A549 (cell line): ENCODE measurements around the gene ARL10. TPM values are rescaled to one million over a fixed set of nuclear protein-coding genes. Genes with fewer than 3 reads are reported as not detected.

Experiments used
- CBX8 ChIP-seq: fragments of 200-600 bp; sonication (generic); IDR thresholded peaks from 2 replicates; pipeline ENCODE4 v1.6.1; 2016
- CHD2 ChIP-seq: fragments of 150-350 bp; IDR thresholded peaks from 2 replicates; pipeline ENCODE4 v1.6.1; 2014; ENCODE audit warnings: low read length; ENCODE audit not compliant: partially characterized antibody
- CHD4 ChIP-seq: fragments of 200-600 bp; sonication (generic); IDR thresholded peaks from 2 replicates; pipeline ENCODE4 v1.6.1; 2016; ENCODE audit warnings: antibody characterized with exemption, mild to moderate bottlenecking, borderline replicate concordance
- CTCF ChIP-seq: fragments of >200 bp; sonication (Bioruptor Twin); formaldehyde crosslinking; IDR thresholded peaks from 3 replicates; pipeline ENCODE4 v1.5.1; 2016
- FOXS1 ChIP-seq: fragments of 250-450 bp; sonication (Bioruptor Pico); IDR thresholded peaks from 2 replicates; pipeline ENCODE4 v1.5.0; 2020; ENCODE audit warnings: mild to moderate bottlenecking, moderate library complexity
- HDAC2 ChIP-seq: fragments of 200-600 bp; sonication (generic); IDR thresholded peaks from 2 replicates; pipeline ENCODE4 v1.6.1; 2016
- HEYL ChIP-seq: fragments of 250-450 bp; sonication (Bioruptor Pico); IDR thresholded peaks from 2 replicates; pipeline ENCODE4 v1.8.0; 2021; ENCODE audit warnings: mild to moderate bottlenecking, moderate library complexity
- HOXA7 ChIP-seq: fragments of 250-450 bp; sonication (Bioruptor Pico); IDR thresholded peaks from 2 replicates; pipeline ENCODE4 v1.5.0; 2020; ENCODE audit warnings: mild to moderate bottlenecking, moderate library complexity
- JUNB ChIP-seq: fragments of >200 bp; sonication (Bioruptor Twin); formaldehyde crosslinking; IDR thresholded peaks from 2 replicates; pipeline ENCODE4 v1.6.1; 2016
- KDM1A ChIP-seq: fragments of 200-600 bp; sonication (generic); IDR thresholded peaks from 2 replicates; pipeline ENCODE4 v1.6.1; 2016; ENCODE audit warnings: low read depth, mild to moderate bottlenecking
- MAX ChIP-seq: IDR thresholded peaks from 2 replicates; pipeline ENCODE4 v1.6.1; 2012
- MAZ ChIP-seq: fragments of 150-350 bp; IDR thresholded peaks from 2 replicates; pipeline ENCODE4 v1.6.1; 2014; ENCODE audit warnings: antibody characterized with exemption, low read depth, low read length, borderline replicate concordance
- MYC ChIP-seq: IDR thresholded peaks from 2 replicates; pipeline ENCODE4 v1.6.1; 2012; ENCODE audit warnings: mild to moderate bottlenecking, inconsistent platforms, low read length, improper control_type of control experiment, borderline replicate concordance
- NPAS2 ChIP-seq: fragments of 250-450 bp; sonication (Bioruptor Pico); IDR thresholded peaks from 2 replicates; pipeline ENCODE4 v1.8.0; 2022; ENCODE audit warnings: mild to moderate bottlenecking, moderate library complexity, borderline replicate concordance
- NR3C1 ChIP-seq: fragments of >200 bp; sonication (Bioruptor Twin); formaldehyde crosslinking; IDR thresholded peaks from 3 replicates; pipeline ENCODE4 v1.6.1; 2017
- PBX3 ChIP-seq: IDR thresholded peaks from 2 replicates; pipeline ENCODE4 v1.6.1; 2012
- POLR2A ChIP-seq: IDR thresholded peaks from 2 replicates; pipeline ENCODE4 v1.6.1; 2012; ENCODE audit warnings: mild to moderate bottlenecking, low read length
- POLR2AphosphoS2 ChIP-seq: conservative IDR thresholded peaks from 2 replicates; pipeline ENCODE4 v1.6.1; 2012; ENCODE audit warnings: low read length, improper control_type of control experiment, inconsistent platforms
- RAD21 ChIP-seq, 2 experiments: fragments of >200 bp in 1 of 2; sonication (Bioruptor Twin) in 1 of 2; formaldehyde crosslinking in 1 of 2; IDR thresholded peaks in 1 of 2; conservative IDR thresholded peaks in 1 of 2; 2 replicates in 1 of 2; 3 replicates in 1 of 2; pipeline ENCODE4 v1.6.1; 2012 to 2018; ENCODE audit warnings: inconsistent platforms in 1 of 2
- RCOR1 ChIP-seq: fragments of 150-350 bp; IDR thresholded peaks from 2 replicates; pipeline ENCODE4 v1.6.1; 2014; ENCODE audit warnings: antibody characterized with exemption, low read length, low read depth
- REST ChIP-seq: fragments of 200-600 bp; sonication (generic); IDR thresholded peaks from 2 replicates; pipeline ENCODE4 v1.6.1; 2016; ENCODE audit warnings: antibody characterized with exemption, mild to moderate bottlenecking, moderate library complexity
- RFX5 ChIP-seq: fragments of 450-650 bp; IDR thresholded peaks from 2 replicates; pipeline ENCODE4 v1.7.1; 2014; ENCODE audit warnings: antibody characterized with exemption, mild to moderate bottlenecking, moderate library complexity
- TP53 ChIP-seq: fragments of 250-450 bp; sonication (Bioruptor Pico); IDR thresholded peaks from 2 replicates; pipeline ENCODE4 v1.5.0; 2021; ENCODE audit warnings: mild to moderate bottlenecking, moderate library complexity
- ZNF302 ChIP-seq: fragments of 250-450 bp; sonication (Bioruptor Pico); IDR thresholded peaks from 2 replicates; pipeline ENCODE4 v1.9.0; 2021; ENCODE audit warnings: inconsistent platforms, mild to moderate bottlenecking, moderate library complexity
- ZSCAN20 ChIP-seq: fragments of 250-450 bp; sonication (Bioruptor Pico); IDR thresholded peaks from 2 replicates; pipeline ENCODE4 v1.8.0; 2022; ENCODE audit warnings: mild to moderate bottlenecking, moderate library complexity
- polyA plus RNA-seq, 4 experiments: library from polyadenylated mRNA; depleted of rRNA in 3 of 4; stranded (reverse); fragments of >200 nt; fragmentation: RNase III in 1 of 4; extraction: RNeasy Plus Mini Kit Qiagen cat#74134 plus additional on column Dnase treatment in 1 of 4; gene quantifications; 2 replicates in 3 of 4; 3 replicates in 1 of 4; pipeline ENCODE4 v1.2.3, GENCODE V29; 2011 to 2017

ARL10 gene
- polyA plus RNA-seq, 2 of the 4 experiments (the other 2 are of a cell fraction), result 0.15 to 0.21 TPM

- TF ChIP-seq CTCF (peak; percentile 21), ZNF302 (no peak), MAZ (no peak), CBX8 (no peak), CHD2 (peak; percentile 93), TP53 (CRISPR knock-in tag) (no peak), ZSCAN20 (CRISPR knock-in tag) (no peak), HOXA7 (CRISPR knock-in tag) (no peak), JUNB (no peak), HEYL (CRISPR knock-in tag) (no peak), HDAC2 (no peak), RFX5 (no peak), FOXS1 (no peak), CHD4 (no peak), POLR2A (peak; percentile 94), REST (peak; percentile 96), MYC (no peak), PBX3 (no peak), NR3C1 (no peak), POLR2AphosphoS2 (no peak), MAX (peak; percentile 48; the same call in 1 of the 2 replicates), RCOR1 (no peak), KDM1A (no peak), RAD21 (conservative IDR thresholded peaks at IDR 0.05 in 1 of 2, IDR thresholded peaks at IDR 0.05 in 1 of 2) (peak; percentile 28 to 38; a peak in 2 of 5 replicates), NPAS2 (CRISPR knock-in tag) (no peak)
These were observed 3.7 kb upstream of the ARL10 start, which contains the start of gene KIAA1191 (continued) for GRCh38 chr5:176361437-176362232.
